K562 (cell line): ENCODE results near the gene LMAN1L. TPM values are rescaled to one million over a fixed set of nuclear protein-coding genes. Genes with fewer than 3 reads are reported as not detected.

ENCODE experiments used
- CBFB ChIP-seq: sonication (generic); formaldehyde crosslinking; IDR thresholded peaks from 2 replicates; pipeline ENCODE4 v1.4.0; 2020; ENCODE audit warnings: mild to moderate bottlenecking, missing genetic modification reagents
- CTCF ChIP-seq, 3 experiments: IDR thresholded peaks in 2 of 3; conservative IDR thresholded peaks in 1 of 3; 2 replicates each; pipeline ENCODE4 v1.5.1; 2011 to 2012; ENCODE audit warnings: low read length in 3 of 3, mild to moderate bottlenecking in 3 of 3, control low read depth in 2 of 3, improper control_type of control experiment in 1 of 3, inconsistent platforms in 1 of 3, low read depth in 1 of 3, mixed read lengths in 1 of 3, moderate library complexity in 1 of 3; ENCODE audit not compliant: insufficient read depth in 2 of 3
- CXXC5 ChIP-seq: fragments of 250-450 bp; sonication (Bioruptor Pico); IDR thresholded peaks from 2 replicates; pipeline ENCODE4 v1.8.0; 2022; ENCODE audit warnings: inconsistent platforms, mild to moderate bottlenecking, moderate library complexity
- DNMT1 ChIP-seq: fragments of 450-650 bp; IDR thresholded peaks from 2 replicates; pipeline ENCODE4 v1.6.1; 2016; ENCODE audit warnings: antibody characterized with exemption, mild to moderate bottlenecking
- EP400 ChIP-seq: fragments of 450-650 bp; IDR thresholded peaks from 2 replicates; pipeline ENCODE4 v1.6.1; 2017; ENCODE audit warnings: antibody characterized with exemption, mild to moderate bottlenecking, moderate library complexity
- FOXA1 ChIP-seq: fragments of 450-650 bp; IDR thresholded peaks from 2 replicates; pipeline ENCODE4 v1.6.1; 2016; ENCODE audit warnings: mild to moderate bottlenecking, borderline replicate concordance
- FOXP1 ChIP-seq: sonication (generic); formaldehyde crosslinking; IDR thresholded peaks from 2 replicates; pipeline ENCODE4 v1.8.0; 2022; ENCODE audit warnings: mild to moderate bottlenecking, missing genetic modification reagents
- HIVEP1 ChIP-seq: fragments of 250-450 bp; sonication (Bioruptor Pico); IDR thresholded peaks from 2 replicates; pipeline ENCODE4 v1.4.0; 2020; ENCODE audit warnings: mild to moderate bottlenecking
- MBD2 ChIP-seq: sonication (generic); IDR thresholded peaks from 2 replicates; pipeline ENCODE4 v1.6.1; 2016; ENCODE audit warnings: low read depth, borderline replicate concordance
- MXI1 ChIP-seq: IDR thresholded peaks from 2 replicates; pipeline ENCODE4 v1.6.1; 2011; ENCODE audit warnings: low read depth, mild to moderate bottlenecking, improper control_type of control experiment, low read length
- NRF1 ChIP-seq, 2 experiments: fragments of 450-650 bp; IDR thresholded peaks in 1 of 2; conservative IDR thresholded peaks in 1 of 2; 2 replicates each; pipeline ENCODE4 v1.6.1; 2014; ENCODE audit warnings: mild to moderate bottlenecking in 2 of 2
- PATZ1 ChIP-seq: fragments of 250-450 bp; sonication (Bioruptor Pico); IDR thresholded peaks from 2 replicates; pipeline ENCODE4 v1.5.0; 2020; ENCODE audit warnings: mild to moderate bottlenecking, borderline replicate concordance
- POLR2A ChIP-seq: fragments of 450-650 bp; conservative IDR thresholded peaks from 2 replicates; pipeline ENCODE4 v1.6.1; 2016
- RAD21 ChIP-seq, 2 experiments: fragments of 250-450 bp in 1 of 2; fragments of 450-650 bp in 1 of 2; sonication (Bioruptor Pico) in 1 of 2; formaldehyde crosslinking in 1 of 2; IDR thresholded peaks in 1 of 2; conservative IDR thresholded peaks in 1 of 2; 2 replicates each; pipeline versions ENCODE4 v1.4.0 to v1.8.0; 2020 to 2022; ENCODE audit warnings: mild to moderate bottlenecking in 2 of 2, moderate library complexity in 1 of 2
- RBM34 ChIP-seq: fragments of 200-400 bp; formaldehyde crosslinking; IDR thresholded peaks from 2 replicates; pipeline ENCODE4 v1.6.1; 2018; ENCODE audit warnings: low read length, borderline replicate concordance; ENCODE audit not compliant: insufficient read depth
- RNF2 ChIP-seq: sonication (generic); IDR thresholded peaks from 2 replicates; pipeline ENCODE4 v1.6.1; 2016
- STAT5A ChIP-seq: IDR thresholded peaks from 2 replicates; pipeline ENCODE4 v1.6.1; 2012; ENCODE audit warnings: low read length, inconsistent platforms, borderline replicate concordance
- ZBTB1 ChIP-seq: sonication (generic); formaldehyde crosslinking; IDR thresholded peaks from 2 replicates; pipeline ENCODE4 v1.8.1; 2023; ENCODE audit warnings: missing genetic modification reagents, low read depth, mild to moderate bottlenecking, borderline replicate concordance
- ZNF232 ChIP-seq: sonication (generic); formaldehyde crosslinking; IDR thresholded peaks from 2 replicates; pipeline ENCODE4 v1.8.0; 2022; ENCODE audit warnings: mild to moderate bottlenecking, missing genetic modification reagents
- ZNF507 ChIP-seq: conservative IDR thresholded peaks from 2 replicates; pipeline ENCODE4 v1.6.1; 2017; ENCODE audit warnings: missing genetic modification characterization, missing compliant biosample characterization
- ZNF695 ChIP-seq: fragments of 450-650 bp; formaldehyde crosslinking; IDR thresholded peaks from 2 replicates; pipeline ENCODE4 v1.4.0; 2020; ENCODE audit warnings: mild to moderate bottlenecking, moderate library complexity
- ZZZ3 ChIP-seq: fragments of 450-650 bp; IDR thresholded peaks from 2 replicates; pipeline ENCODE4 v1.6.1; 2016; ENCODE audit warnings: antibody characterized with exemption, mild to moderate bottlenecking, moderate library complexity
- polyA plus RNA-seq, 8 experiments: library from polyadenylated mRNA; depleted of rRNA in 4 of 8; stranded (reverse) in 5 of 8; unstranded in 3 of 8; fragments of >200 nt; fragmentation: Nextera tagmentation in 2 of 8; fragmentation: Illumina TruSeq in 1 of 8; extraction: Ambion mirVana in 2 of 8; extraction: Trizol in 1 of 8; gene quantifications; 2 replicates each; pipeline versions ENCODE4 v1.2.1 to v1.2.3, GENCODE V29; 2011 to 2014; ENCODE audit warnings: inconsistent platforms in 1 of 8, missing spikeins in 1 of 8
- total RNA-seq, 7 experiments: library from RNA; depleted of rRNA in 6 of 7; stranded (reverse); fragments of >200 nt in 6 of 7; fragmentation: Illumina TruSeq in 2 of 7; extraction: Trizol in 2 of 7; gene quantifications; 2 replicates each; pipeline versions ENCODE4 v1.2.1 to v1.2.3, GENCODE V29; 2011 to 2021; ENCODE audit warnings: low replicate concordance in 1 of 7
- TF ChIP-seq, protein P1 (sequence below): fragments of 200-800 bp; sonication (Bioruptor generic); IDR thresholded peaks from 2 replicates; pipeline ENCODE4 v1.6.1; 2017; ENCODE audit warnings: missing genetic modification characterization, missing compliant biosample characterization
- TF ChIP-seq, protein P2 (sequence below), 2 experiments: fragments of 250-450 bp in 1 of 2; fragments of 450-650 bp in 1 of 2; sonication (Bioruptor Pico) in 1 of 2; IDR thresholded peaks; 2 replicates each; pipeline versions ENCODE4 v1.6.1 to v1.8.0; 2016 to 2021; ENCODE audit warnings: mild to moderate bottlenecking in 2 of 2, moderate library complexity in 2 of 2, missing compliant biosample characterization in 1 of 2, missing genetic modification characterization in 1 of 2

Gene LMAN1L
- total and polyA plus RNA-seq, 9 of the 15 experiments (the other 6 are each of a cell fraction or from before 2014, with no cell fraction given), result not detected

GRCh38 chr15:74799856-74800558, 12.6 kb upstream of the LMAN1L start (continued):
- TF ChIP-seq CTCF (IDR thresholded peaks at IDR 0.05 in 2 of 3, conservative IDR thresholded peaks at IDR 0.05 in 1 of 3; ENCODE audit: insufficient read depth in 2 of 3, low read depth in 1 of 3, low read length in 3 of 3), result peak; percentile 95 to 96 (median 96)
- no peak for TF ChIP-seq CXXC5 (CRISPR knock-in tag)
- TF ChIP-seq ZZZ3, result no peak
- TF ChIP-seq ZNF695 (CRISPR knock-in tag), result no peak
- 0 out of 2 replicates have a peak, but pooled peaks have one; percentile 18 for TF ChIP-seq RNF2
- 0 out of 2 replicates have a peak, but pooled peaks have one; percentile 40 for TF ChIP-seq HIVEP1
- no peak for TF ChIP-seq RBM34
- TF ChIP-seq PATZ1 (CRISPR knock-in tag), result no peak
- TF ChIP-seq MBD2, result no peak
- peak; percentile 90 to 95 for TF ChIP-seq RAD21 (CRISPR knock-in tag; conservative IDR thresholded peaks at IDR 0.05 in 1 of 2, IDR thresholded peaks at IDR 0.05 in 1 of 2)
- no peak for TF ChIP-seq ZNF232
- no peak for TF ChIP-seq ZBTB1
- no peak for TF ChIP-seq EP400
- no peak for TF ChIP-seq FOXP1
- no peak for TF ChIP-seq CBFB (CRISPR knock-in tag)
- TF ChIP-seq STAT5A, result no peak
- TF ChIP-seq, protein P1, sequence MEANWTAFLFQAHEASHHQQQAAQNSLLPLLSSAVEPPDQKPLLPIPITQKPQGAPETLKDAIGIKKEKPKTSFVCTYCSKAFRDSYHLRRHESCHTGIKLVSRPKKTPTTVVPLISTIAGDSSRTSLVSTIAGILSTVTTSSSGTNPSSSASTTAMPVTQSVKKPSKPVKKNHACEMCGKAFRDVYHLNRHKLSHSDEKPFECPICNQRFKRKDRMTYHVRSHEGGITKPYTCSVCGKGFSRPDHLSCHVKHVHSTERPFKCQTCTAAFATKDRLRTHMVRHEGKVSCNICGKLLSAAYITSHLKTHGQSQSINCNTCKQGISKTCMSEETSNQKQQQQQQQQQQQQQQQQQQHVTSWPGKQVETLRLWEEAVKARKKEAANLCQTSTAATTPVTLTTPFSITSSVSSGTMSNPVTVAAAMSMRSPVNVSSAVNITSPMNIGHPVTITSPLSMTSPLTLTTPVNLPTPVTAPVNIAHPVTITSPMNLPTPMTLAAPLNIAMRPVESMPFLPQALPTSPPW (CRISPR knock-in tag), result peak; percentile 90
- TF ChIP-seq NRF1 (conservative IDR thresholded peaks at IDR 0.05 in 1 of 2, IDR thresholded peaks at IDR 0.05 in 1 of 2), result no peak
- TF ChIP-seq ZNF507, result no peak
- TF ChIP-seq, protein P2, sequence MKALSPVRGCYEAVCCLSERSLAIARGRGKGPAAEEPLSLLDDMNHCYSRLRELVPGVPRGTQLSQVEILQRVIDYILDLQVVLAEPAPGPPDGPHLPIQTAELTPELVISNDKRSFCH (CRISPR knock-in tag; IDR thresholded peaks at IDR 0.05), result no peak
- TF ChIP-seq, protein P2 (tag; IDR thresholded peaks at IDR 0.05), result no peak
- TF ChIP-seq POLR2A, result no peak
- no peak for TF ChIP-seq DNMT1
- TF ChIP-seq FOXA1, result no peak
- no peak for TF ChIP-seq MXI1
